H1 (cell line): Measurements from ENCODE around the gene LAYN. TPM values are rescaled to one million over a fixed set of nuclear protein-coding genes. Genes with fewer than 3 reads are reported as not detected.

Experiments used
- ASH2L ChIP-seq: fragments of 200-600, 300-600 bp; sonication (generic); IDR thresholded peaks from one replicate; pipeline ENCODE4 v1.7.1; 2017; ENCODE audit warnings: low read length
- CHD7 ChIP-seq: fragments of 300-600 bp; sonication (generic); IDR thresholded peaks from 2 replicates; pipeline ENCODE4 v1.7.1; 2012; ENCODE audit warnings: low read length, moderate library complexity, mild to moderate bottlenecking, inconsistent platforms; ENCODE audit not compliant: insufficient replicate concordance
- polyA plus RNA-seq, 7 experiments: library from polyadenylated mRNA; depleted of rRNA in 3 of 7; stranded (reverse) in 5 of 7; unstranded in 2 of 7; fragments of >200 nt in 5 of 7; fragments of 200-250 nt in 2 of 7; gene quantifications; 1 replicate in 5 of 7; 2 replicates in 1 of 7; 4 replicates in 1 of 7; pipeline versions ENCODE4 v1.2.1 to v1.2.3, GENCODE V29; 2011 to 2013; ENCODE audit warnings: missing spikeins in 2 of 7, mixed read lengths in 2 of 7
- total RNA-seq: library from RNA; stranded (reverse); fragmentation: NEBNext Ultra II Directional; extraction: Animal tissue kit (Norgen Biotek cat#: 25700); gene quantifications from 2 replicates; pipeline ENCODE4 v1.2.1, GENCODE V29; 2021

Gene LAYN
- total and polyA plus RNA-seq, 2 of the 8 experiments (the other 6 are each of a cell fraction or from before 2014, with no cell fraction given): 4.2 to 9.3 TPM

GRCh38 chr11:111582881-111583280 lies 42.4 kb downstream of the LAYN start (continued):
- TF ChIP-seq CHD7 (no peak), ASH2L (no peak)
